Panc1 (cell line): ENCODE results near the gene AGPS. TPM values are rescaled to one million over a fixed set of nuclear protein-coding genes. Genes with fewer than 3 reads are reported as not detected.

ENCODE experiments used
- ATAC-seq: fragments of 200-7000 bp; cut with Tn5 transposase; 2 replicates; pipeline ENCODE4 v1.9.1; 2020; ENCODE audit warnings: mild to moderate bottlenecking, moderate library complexity
- BruUV-seq: library from RNA; stranded (reverse); fragments of 400-500 nt; replicated peaks from 2 replicates; lab custom pipeline; 2021; lab: Mats Ljungman, UMichigan
- CTCF ChIA-PET: fragments of 300-600 bp; sonication (Branson Sonifier 250); formaldehyde crosslinking; loops from one replicate; lab custom pipeline; 2022; ENCODE audit warnings: antibody characterized with exemption; lab: Charles Lee
- POLR2A ChIA-PET: fragments of 300-600 bp; sonication (Branson Sonifier 250); formaldehyde crosslinking; loops from one replicate; lab custom pipeline; 2022; ENCODE audit warnings: antibody characterized with exemption; lab: Charles Lee
- DNase-seq: peaks from one replicate; pipeline ENCODE4 v3.0.0-alpha.2; 2010; ENCODE audit warnings: low read depth, low spot score
- H3K27ac ChIP-seq: 2 replicates; pipeline ENCODE4 v1.5.1; 2011; ENCODE audit warnings: mild to moderate bottlenecking, low read length, inconsistent platforms
- H3K27me3 ChIP-seq: fragments of 200-500 bp; sonication (Bioruptor generic); 2 replicates; pipeline ENCODE4 v1.6.0; 2014; ENCODE audit warnings: low read length, inconsistent platforms; ENCODE audit not compliant: control insufficient read depth, insufficient read depth
- H3K36me3 ChIP-seq: fragments of 200-500 bp; sonication (Bioruptor generic); 2 replicates; pipeline ENCODE4 v1.5.1; 2014; ENCODE audit warnings: inconsistent platforms, mild to moderate bottlenecking, low read length, moderate library complexity; ENCODE audit not compliant: control insufficient read depth, insufficient read depth
- H3K4me1 ChIP-seq: 2 replicates; pipeline ENCODE4 v1.5.1; 2011; ENCODE audit warnings: inconsistent platforms, mild to moderate bottlenecking, low read length, moderate library complexity; ENCODE audit not compliant: control insufficient read depth, insufficient read depth
- H3K4me3 ChIP-seq, 2 experiments: 2 replicates each; pipeline ENCODE4 v1.5.1; 2011 to 2012; ENCODE audit warnings: low read depth in 2 of 2, low read length in 2 of 2, mild to moderate bottlenecking in 2 of 2, inconsistent platforms in 1 of 2, moderate library complexity in 1 of 2
- H3K9me3 ChIP-seq: fragments of 200-500 bp; sonication (Bioruptor generic); 2 replicates; pipeline ENCODE4 v1.5.1; 2014; ENCODE audit warnings: low read depth, mild to moderate bottlenecking, inconsistent platforms, low read length, moderate library complexity; ENCODE audit not compliant: control insufficient read depth, insufficient read depth
- CTCF ChIP-seq: fragments of 450-650 bp; IDR thresholded peaks from 2 replicates; pipeline ENCODE4 v1.5.1; 2017; ENCODE audit warnings: mild to moderate bottlenecking
- POLR2AphosphoS5 ChIP-seq: IDR thresholded peaks from 2 replicates; pipeline ENCODE4 v1.6.1; 2012; ENCODE audit warnings: mild to moderate bottlenecking, low read depth, low read length, moderate library complexity
- REST ChIP-seq, 2 experiments: IDR thresholded peaks; 2 replicates each; pipeline ENCODE4 v1.6.1; 2011 to 2012; ENCODE audit warnings: low read depth in 2 of 2, control low read depth in 1 of 2, low read length in 1 of 2, mild to moderate bottlenecking in 1 of 2, moderate library complexity in 1 of 2; ENCODE audit not compliant: insufficient read depth in 1 of 2
- SIN3A ChIP-seq: IDR thresholded peaks from 2 replicates; pipeline ENCODE4 v1.6.1; 2012; ENCODE audit warnings: low read depth, mild to moderate bottlenecking, low read length, moderate library complexity, borderline replicate concordance; ENCODE audit not compliant: insufficient read depth
- TCF7L2 ChIP-seq: IDR thresholded peaks from 2 replicates; pipeline ENCODE4 v1.6.1; 2011; ENCODE audit warnings: mild to moderate bottlenecking, low read depth, low read length, inconsistent platforms
- in situ Hi-C: cut with HindIII; loops from 2 replicates; pipeline ENCODE4 v1.10.0; 2016; ENCODE audit warnings: low sequenced_read_pairs, low pct_unique_long_range_greater_than_20kb
- intact Hi-C: fragments of 100-400 bp; cut with micrococcal nuclease; formaldehyde crosslinking; loops from one replicate; pipeline ENCODE4 v1.10.0; 2022; ENCODE audit not compliant: unreplicated experiment
- total RNA-seq: library from RNA; stranded (reverse); gene quantifications from one replicate; pipeline ENCODE4 v1.2.1, GENCODE V29; 2021; ENCODE audit not compliant: unreplicated experiment

The AGPS gene
- total RNA-seq, 1 experiment from 2014 or later, result 68.7 TPM

GRCh38 chr2:177403838-177404237 is 11.3 kb downstream of the AGPS start:
- TF ChIP-seq TCF7L2 (no peak), SIN3A (no peak), POLR2AphosphoS5 (no peak), REST (IDR thresholded peaks at IDR 0.05; ENCODE audit: insufficient read depth in 1 of 2, low read depth in 2 of 2, low read length in 1 of 2) (no peak), CTCF (no peak)
- DNase-seq (no peak), ATAC-seq (no peak)
- in situ Hi-C loops (no loop called here), intact Hi-C loops (no loop called here)
- POLR2A ChIA-PET, result no interaction called here
- Histone ChIP-seq H3K9me3 (peaks cover 1% of the 10 kb centered on the region; the same call in 1 of the 2 replicates), H3K4me1 (peaks cover 25% of the 10 kb centered on the region), H3K36me3 (no peaks in the 10 kb centered on the region), H3K4me3 (no peak overlapping the region), H3K27me3 (no peaks in the 10 kb centered on the region), H3K27ac (no peak overlapping the region)
- BruUV-seq, result no TSS peak
- CTCF ChIA-PET, result no interaction called here

GRCh38 chr2:177404243-177404642 is 11.7 kb downstream of the AGPS start:
- no peak overlapping the region for H3K27ac ChIP-seq
- H3K9me3 ChIP-seq, result peaks cover 3% of the 10 kb centered on the region; the same call in 1 of the 2 replicates
- peaks cover 21% of the 10 kb centered on the region for H3K4me1 ChIP-seq
- intact Hi-C loops, result no loop called here
- POLR2A ChIA-PET, result no interaction called here
- ATAC-seq, result no peak
- CTCF ChIA-PET, result no interaction called here
- H3K4me3 ChIP-seq, result no peak overlapping the region
- no peaks in the 10 kb centered on the region for H3K36me3 ChIP-seq
- no TSS peak for BruUV-seq
- TF ChIP-seq SIN3A (no peak), TCF7L2 (no peak), POLR2AphosphoS5 (no peak), CTCF (no peak), REST (IDR thresholded peaks at IDR 0.05; ENCODE audit: insufficient read depth in 1 of 2, low read depth in 2 of 2, low read length in 1 of 2) (no peak)
- no peaks in the 10 kb centered on the region for H3K27me3 ChIP-seq
- DNase-seq, result no peak
- in situ Hi-C loops, result no loop called here
